ENCODE data around the gene CCDC192.
"Not testable (repeated sequence)": the region's sequence is repeated elsewhere in the genome, so short reads cannot be mapped to it uniquely, and the experiment has no call there.

CCDC192 gene

DNA sequence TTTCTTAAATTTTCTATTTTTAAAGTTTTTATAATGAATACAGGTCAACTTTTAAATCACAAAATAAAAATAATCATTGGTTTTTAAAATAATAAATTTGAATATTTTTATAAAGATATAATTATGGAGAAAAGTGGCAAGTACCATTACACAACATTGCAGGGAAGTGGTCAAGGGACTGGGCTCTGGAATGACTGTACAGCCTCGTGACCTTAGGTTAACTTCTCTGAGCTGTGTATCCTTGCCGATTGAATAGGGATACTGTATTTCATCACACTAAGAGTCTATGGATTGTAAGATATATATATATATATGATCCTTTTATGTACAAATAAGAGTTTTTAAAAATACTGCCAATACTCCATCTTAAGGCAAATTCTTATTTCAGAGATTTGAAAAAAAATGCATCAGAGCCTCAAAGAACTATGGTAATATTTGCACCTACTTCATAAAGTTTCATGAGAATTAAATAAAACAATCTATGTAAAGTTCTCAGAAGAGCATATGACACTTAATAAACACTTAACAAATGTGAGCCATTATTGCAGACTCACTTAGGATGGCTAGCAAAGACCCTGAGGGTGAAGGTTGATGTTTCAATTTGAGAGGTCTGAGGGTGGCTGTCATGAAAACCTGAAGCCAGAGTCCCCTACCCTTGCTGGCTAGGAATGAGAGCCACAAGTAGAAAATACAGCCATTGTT, 136.5 kb downstream of the CCDC192 start:
- DNase-seq (ENCODE audit: insufficient read length, low spot score) (no peak), FAIRE-seq (no peak)

GRCh38 chr5:127840198-127840524, 137.0 kb downstream of the CCDC192 start:
- FAIRE-seq = no peak
- DNase-seq (ENCODE audit: insufficient read length, low spot score) = no peak

DNA sequence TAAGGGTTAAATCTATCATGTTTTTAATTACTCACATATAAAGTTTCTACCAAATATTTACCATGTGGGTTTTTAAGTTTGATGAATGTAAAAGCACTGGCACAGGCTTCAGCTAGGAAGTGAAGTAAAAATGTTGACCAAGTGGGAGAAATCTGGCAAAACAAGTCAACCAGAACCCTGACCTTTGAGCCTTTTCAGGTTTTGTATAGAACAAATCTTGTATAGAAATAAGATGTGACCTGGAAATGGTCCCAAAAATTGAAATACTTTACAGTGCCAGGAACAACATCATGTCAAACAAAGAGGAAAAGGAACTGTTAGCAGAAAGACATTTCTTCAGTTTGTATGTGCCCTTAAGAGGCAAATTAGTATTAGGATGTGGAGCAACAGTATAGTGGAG, 137.6 kb downstream of the CCDC192 start:
- DNase-seq (ENCODE audit: insufficient read length, low spot score) (no peak), FAIRE-seq (no peak)

- FAIRE-seq (no peak), DNase-seq (ENCODE audit: insufficient read length, low spot score) (no peak)
Measured at GRCh38 chr5:127844581-127845021, 141.4 kb downstream of the CCDC192 start.

- no peak for DNase-seq (ENCODE audit: insufficient read length, low spot score)
- FAIRE-seq = no peak
Measured at GRCh38 chr5:127846884-127847283, 143.7 kb downstream of the CCDC192 start.

DNA sequence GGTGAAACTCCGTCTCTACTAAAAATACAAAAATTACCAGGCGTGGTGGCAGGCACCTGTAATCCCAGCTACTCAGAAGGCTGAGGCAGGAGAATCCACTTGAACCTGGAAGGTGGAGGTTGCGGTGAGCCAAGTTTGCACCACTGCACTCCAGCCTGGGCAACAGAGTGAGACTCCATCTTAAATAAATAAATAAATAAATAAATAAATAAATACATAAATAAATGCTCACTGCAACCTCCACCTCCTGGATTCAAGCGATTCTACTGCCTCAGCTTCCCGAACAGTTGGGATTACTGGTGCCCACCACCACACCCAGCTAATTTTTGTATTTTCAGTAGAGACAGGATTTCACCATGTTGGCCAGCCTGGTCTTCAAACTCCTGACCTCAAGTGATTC, 144.4 kb downstream of the CCDC192 start:
- DNase-seq (ENCODE audit: insufficient read length, low spot score); FAIRE-seq: not testable (repeated sequence)

DNA sequence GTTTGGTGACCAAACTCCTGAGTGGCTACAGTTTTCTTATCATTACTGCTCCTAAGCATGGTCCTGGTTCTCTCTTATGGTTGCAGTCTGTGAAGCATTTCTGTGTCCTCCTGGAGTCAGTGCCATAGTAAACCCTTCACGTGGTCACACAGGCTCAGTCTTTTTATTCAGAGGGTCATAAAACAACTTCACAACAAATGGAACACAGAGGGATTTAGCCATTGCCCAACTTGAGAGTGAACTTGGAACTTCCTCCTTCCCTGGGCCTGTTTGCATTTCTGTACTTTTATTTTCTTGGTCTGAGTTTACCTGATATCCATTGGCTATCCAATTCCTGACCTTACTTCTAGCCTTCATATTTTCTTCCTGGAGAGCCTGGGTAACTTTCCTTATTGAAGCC, 144.9 kb downstream of the CCDC192 start:
- DNase-seq (ENCODE audit: insufficient read length, low spot score) (no peak), FAIRE-seq (no peak)

DNA sequence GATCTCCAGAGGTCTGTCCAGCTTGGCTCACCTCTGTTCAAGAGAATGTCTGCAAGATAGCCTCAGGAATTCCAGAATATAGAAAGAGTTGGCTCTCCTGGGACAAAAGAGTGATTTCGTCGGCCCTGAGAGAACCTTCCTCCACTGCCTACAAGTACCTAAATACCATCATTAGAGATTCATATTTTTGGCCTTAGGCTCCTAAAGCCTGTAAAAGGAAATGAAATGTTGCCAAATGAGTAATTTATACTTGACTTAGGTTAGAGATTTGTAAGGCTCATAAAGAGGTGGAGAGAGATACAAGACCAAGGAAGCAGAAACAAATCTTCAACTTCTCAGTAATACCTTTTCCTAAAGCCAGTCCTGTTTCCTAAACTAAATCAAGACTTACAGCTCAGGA, 146.2 kb downstream of the CCDC192 start:
- no peak for FAIRE-seq

DNA sequence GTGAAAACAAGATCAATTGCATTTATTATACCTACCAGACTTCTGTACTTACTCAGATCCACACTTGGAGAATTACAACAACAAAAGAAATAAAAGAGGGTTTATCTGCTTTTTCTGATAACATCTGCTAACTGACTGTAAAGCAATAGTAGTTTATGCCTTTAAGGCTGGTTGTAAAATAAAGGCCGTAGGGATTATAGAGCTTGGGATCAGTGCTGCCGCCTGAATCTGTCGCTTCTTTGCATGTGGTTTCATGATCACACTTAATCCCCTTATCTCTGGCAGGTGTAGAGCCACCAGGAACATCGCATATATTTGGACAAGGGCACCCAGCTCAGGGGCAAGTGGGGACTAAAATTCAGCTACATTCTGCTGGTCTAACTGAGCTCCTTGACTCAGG, 146.7 kb downstream of the CCDC192 start:
- DNase-seq (ENCODE audit: insufficient read length, low spot score) (no peak), FAIRE-seq (no peak)

More for the DNA sequence above, 146.2 kb downstream of the CCDC192 start:
- no peak for DNase-seq (ENCODE audit: insufficient read length, low spot score)

DNA sequence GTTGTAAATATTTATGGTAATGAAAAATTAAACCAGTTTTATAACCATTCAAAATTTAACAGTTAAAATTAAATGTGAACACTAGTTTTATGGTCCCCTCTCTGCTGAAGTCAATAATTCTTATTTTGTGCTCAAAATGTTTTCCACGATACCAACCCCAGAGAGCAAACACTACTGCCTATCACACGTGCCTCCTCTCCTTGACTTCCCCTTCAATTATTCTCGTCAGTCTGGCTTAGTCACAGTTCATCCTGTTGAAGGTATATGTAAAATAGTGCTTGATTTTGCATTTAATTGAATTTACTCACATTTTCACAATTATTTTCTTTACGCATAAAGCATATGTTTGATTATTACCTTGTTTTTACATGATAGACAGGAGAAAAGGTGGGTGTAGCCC, 148.8 kb downstream of the CCDC192 start:
- FAIRE-seq (no peak), DNase-seq (ENCODE audit: insufficient read length, low spot score) (no peak)

DNA sequence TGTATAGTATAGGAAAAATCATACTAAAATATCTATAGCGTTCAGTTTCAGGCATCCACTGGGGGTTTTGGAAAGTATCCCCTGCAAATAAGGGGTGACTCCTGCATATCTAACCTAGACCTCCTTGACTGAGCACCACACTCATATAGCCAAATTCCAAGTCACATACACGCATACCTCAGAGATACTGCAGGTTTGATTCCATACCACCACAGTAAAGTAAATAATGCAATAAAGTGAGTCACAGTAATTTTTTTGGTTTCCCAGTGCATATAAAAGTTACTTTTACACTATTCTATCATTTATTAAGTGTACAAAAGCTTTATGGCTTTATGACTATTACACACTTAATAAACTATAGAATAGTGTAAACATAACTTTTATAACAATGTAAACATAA, 151.3 kb downstream of the CCDC192 start:
- FAIRE-seq (no peak), DNase-seq (ENCODE audit: insufficient read length, low spot score) (no peak)

DNA sequence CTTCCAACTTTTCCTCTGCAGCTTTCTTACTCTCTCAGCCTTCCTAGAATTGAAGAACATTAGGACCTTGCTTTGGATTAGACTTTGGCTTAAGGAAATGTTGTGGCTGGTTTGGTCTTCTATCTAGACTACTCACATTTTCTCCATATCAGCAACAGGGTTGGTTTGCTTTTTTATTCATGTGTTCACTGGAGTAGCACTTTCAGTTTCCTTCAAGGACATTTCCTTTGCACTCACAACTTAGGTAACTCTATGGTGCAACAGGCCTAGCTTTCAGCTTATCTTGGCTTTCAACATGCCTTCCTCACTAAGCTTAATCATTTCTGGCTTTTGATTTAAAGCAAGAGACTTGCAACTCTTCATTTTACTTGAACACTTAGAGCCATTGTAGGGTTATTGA, 153.1 kb downstream of the CCDC192 start:
- FAIRE-seq = no peak
- no peak for DNase-seq (ENCODE audit: insufficient read length, low spot score)

GRCh38 chr5:127858116-127858784, 155.1 kb downstream of the CCDC192 start:
- DNase-seq (ENCODE audit: insufficient read length, low spot score) (no peak), FAIRE-seq (no peak)

GRCh38 chr5:127860291-127860690, 157.1 kb downstream of the CCDC192 start:
- DNase-seq (ENCODE audit: insufficient read length, low spot score) (no peak), FAIRE-seq (no peak)

- FAIRE-seq (no peak), DNase-seq (ENCODE audit: insufficient read length, low spot score) (no peak)
Measured at GRCh38 chr5:127863161-127863560, 160.0 kb downstream of the CCDC192 start.

- FAIRE-seq = no peak
- no peak for DNase-seq (ENCODE audit: insufficient read length, low spot score)
Measured at GRCh38 chr5:127863610-127864395, 160.6 kb downstream of the CCDC192 start.

DNA sequence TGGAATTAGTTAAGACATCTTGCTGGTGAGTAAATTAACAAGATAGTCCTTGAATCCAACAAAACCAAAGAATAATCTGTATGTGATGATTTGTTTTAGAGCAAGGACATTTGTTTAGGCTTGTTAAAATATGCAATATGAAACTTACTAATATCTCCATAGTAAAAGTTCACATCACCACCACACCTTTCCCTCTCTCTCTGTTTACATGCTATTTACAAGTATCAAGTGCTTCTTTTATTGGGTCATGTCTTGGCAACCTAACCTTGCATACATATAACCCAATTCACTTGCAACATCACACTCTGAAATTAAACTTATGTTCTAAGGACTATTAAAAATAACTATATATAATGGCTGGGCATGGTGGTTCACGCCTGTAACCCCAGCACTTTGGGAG, 161.3 kb downstream of the CCDC192 start:
- FAIRE-seq (no peak), DNase-seq (ENCODE audit: insufficient read length, low spot score) (no peak)

- FAIRE-seq = no peak
- no peak for DNase-seq (ENCODE audit: insufficient read length, low spot score)
Measured at GRCh38 chr5:127865273-127865672, 162.1 kb downstream of the CCDC192 start.

GRCh38 chr5:127867022-127867783, 164.0 kb downstream of the CCDC192 start:
- FAIRE-seq (no peak), DNase-seq (ENCODE audit: insufficient read length, low spot score) (no peak)

DNA sequence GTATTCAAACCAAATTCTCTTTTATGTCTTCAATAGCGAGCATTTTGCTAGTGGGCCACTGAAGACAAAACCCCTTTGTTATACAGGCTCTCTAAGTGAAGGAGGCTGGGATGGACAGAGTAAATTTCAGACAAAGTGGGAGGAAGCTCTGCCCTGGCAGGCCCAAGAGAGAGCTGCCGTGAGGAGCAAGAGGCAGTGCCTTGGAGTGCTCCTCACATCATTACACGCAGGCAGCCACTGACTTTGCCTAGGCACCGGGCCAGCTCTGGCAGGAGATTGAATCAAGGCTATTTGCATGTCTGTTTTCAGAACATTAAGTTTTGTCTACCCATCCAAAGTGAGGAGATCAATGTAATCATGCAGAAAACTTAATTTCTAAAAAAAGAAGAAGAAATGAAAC, 167.7 kb downstream of the CCDC192 start:
- no peak for DNase-seq (ENCODE audit: insufficient read length, low spot score)
- FAIRE-seq = no peak
